DND-41 (cell line): ENCODE results near the gene TLR8.

Experiments
- ATAC-seq: fragments of 200-7000 bp; cut with Tn5 transposase; 3 replicates; pipeline ENCODE4 v1.9.1; 2021; ENCODE audit warnings: low read depth; ENCODE audit not compliant: insufficient read depth
- DNase-seq: peaks from one replicate; pipeline ENCODE4 v3.0.0-alpha.2; 2020
- H2AFZ ChIP-seq: 2 replicates; pipeline ENCODE4 v1.6.0; 2012; ENCODE audit warnings: low read depth, low read length
- H3K27ac ChIP-seq: 2 replicates; pipeline ENCODE4 v1.5.1; 2012; ENCODE audit warnings: low read length, inconsistent platforms
- H3K27me3 ChIP-seq: fragments of 200-600 bp; sonication (generic); 2 replicates; pipeline ENCODE4 v1.6.0; 2012; ENCODE audit warnings: low read length, mild to moderate bottlenecking, inconsistent platforms; ENCODE audit not compliant: insufficient read depth, poor library complexity
- H3K36me3 ChIP-seq: 2 replicates; pipeline ENCODE4 v1.5.1; 2012; ENCODE audit warnings: low read length, inconsistent platforms; ENCODE audit not compliant: insufficient read depth
- H3K4me1 ChIP-seq: 2 replicates; pipeline ENCODE4 v1.5.1; 2012; ENCODE audit warnings: mild to moderate bottlenecking, low read length; ENCODE audit not compliant: insufficient read depth
- H3K4me2 ChIP-seq: 2 replicates; pipeline ENCODE4 v1.6.0; 2012; ENCODE audit warnings: mild to moderate bottlenecking, moderate library complexity, low read length, inconsistent platforms; ENCODE audit not compliant: insufficient read depth
- H3K4me3 ChIP-seq, 2 experiments: fragments of 200-600 bp in 1 of 2; shearing (Covaris generic) in 1 of 2; 2 replicates each; pipeline ENCODE4 v1.5.1; 2012 to 2016; ENCODE audit warnings: inconsistent platforms in 2 of 2, low read length in 2 of 2, mild to moderate bottlenecking in 2 of 2, low read depth in 1 of 2, moderate library complexity in 1 of 2
- H3K79me2 ChIP-seq: 2 replicates; pipeline ENCODE4 v1.6.0; 2012; ENCODE audit warnings: low read length, inconsistent platforms; ENCODE audit not compliant: insufficient read depth
- H3K9ac ChIP-seq: 2 replicates; pipeline ENCODE4 v1.6.0; 2012; ENCODE audit warnings: low read depth, mild to moderate bottlenecking, inconsistent platforms, low read length, moderate library complexity
- H3K9me3 ChIP-seq: 2 replicates; pipeline ENCODE4 v1.5.1; 2012; ENCODE audit warnings: low read length, moderate library complexity, mild to moderate bottlenecking, inconsistent platforms; ENCODE audit not compliant: insufficient read depth, severe bottlenecking
- H4K20me1 ChIP-seq: 2 replicates; pipeline ENCODE4 v1.6.0; 2012; ENCODE audit warnings: low read length; ENCODE audit not compliant: insufficient read depth
- EZH2 ChIP-seq: IDR thresholded peaks from 3 replicates; pipeline ENCODE4 v1.6.1; 2012; ENCODE audit warnings: borderline replicate concordance, low read depth, mild to moderate bottlenecking, moderate library complexity, low read length, inconsistent platforms; ENCODE audit not compliant: severe bottlenecking
- TF ChIP-seq, protein P1 (sequence below): IDR thresholded peaks from 2 replicates; pipeline ENCODE4 v1.5.1; 2012; ENCODE audit warnings: borderline replicate concordance, low read length, moderate library complexity, mild to moderate bottlenecking; ENCODE audit not compliant: poor library complexity, severe bottlenecking; ENCODE audit errors: extremely low read depth

The TLR8 gene

DNA sequence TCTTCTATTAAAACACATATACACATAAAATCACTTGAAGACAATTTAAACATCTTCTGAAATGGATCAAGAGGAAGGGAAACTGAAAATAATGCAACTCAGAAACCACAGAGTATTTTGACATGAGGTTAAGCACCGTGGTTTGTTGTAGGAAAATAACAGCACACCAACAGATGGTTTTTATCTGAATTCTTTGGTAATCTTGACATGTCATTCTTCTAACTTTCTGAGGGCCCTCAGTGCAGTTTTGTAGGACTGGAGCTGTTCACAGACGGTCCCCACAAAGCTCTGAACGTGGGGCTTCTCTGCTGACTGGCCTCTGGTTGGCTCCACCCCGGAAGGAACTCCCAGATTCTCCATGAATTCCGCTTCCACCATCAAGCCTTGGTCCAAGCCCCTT is 16.0 kb upstream of the TLR8 start:
- peaks cover 3% of the 10 kb centered on the region for H3K27me3 ChIP-seq
- DNase-seq: peak; percentile 29

DNA sequence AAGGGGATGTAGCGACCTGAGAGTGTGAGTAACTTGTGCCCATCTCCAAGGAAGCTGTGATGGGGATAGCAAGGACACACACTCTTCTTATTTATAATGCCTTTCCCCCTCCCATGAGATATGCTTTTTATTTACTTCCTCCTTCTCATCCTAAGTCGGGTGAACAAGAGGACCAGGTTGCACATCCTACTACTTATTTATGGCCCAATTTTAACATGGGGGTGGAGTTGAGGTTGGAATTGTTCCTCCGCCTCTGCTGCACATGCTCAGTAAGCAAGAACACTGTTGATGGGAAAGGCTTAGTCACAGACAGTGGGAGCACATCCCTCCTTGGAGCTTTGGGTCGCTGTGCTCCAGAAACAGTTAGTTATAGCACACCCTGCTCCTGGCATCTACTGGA is 15.2 kb upstream of the TLR8 start:
- no peaks in the 10 kb centered on the region for H3K9me3 ChIP-seq
- DNase-seq (peak; percentile 17), ATAC-seq (no peak)
- no peak overlapping the region for H3K4me2 ChIP-seq
- TF ChIP-seq, protein P1, sequence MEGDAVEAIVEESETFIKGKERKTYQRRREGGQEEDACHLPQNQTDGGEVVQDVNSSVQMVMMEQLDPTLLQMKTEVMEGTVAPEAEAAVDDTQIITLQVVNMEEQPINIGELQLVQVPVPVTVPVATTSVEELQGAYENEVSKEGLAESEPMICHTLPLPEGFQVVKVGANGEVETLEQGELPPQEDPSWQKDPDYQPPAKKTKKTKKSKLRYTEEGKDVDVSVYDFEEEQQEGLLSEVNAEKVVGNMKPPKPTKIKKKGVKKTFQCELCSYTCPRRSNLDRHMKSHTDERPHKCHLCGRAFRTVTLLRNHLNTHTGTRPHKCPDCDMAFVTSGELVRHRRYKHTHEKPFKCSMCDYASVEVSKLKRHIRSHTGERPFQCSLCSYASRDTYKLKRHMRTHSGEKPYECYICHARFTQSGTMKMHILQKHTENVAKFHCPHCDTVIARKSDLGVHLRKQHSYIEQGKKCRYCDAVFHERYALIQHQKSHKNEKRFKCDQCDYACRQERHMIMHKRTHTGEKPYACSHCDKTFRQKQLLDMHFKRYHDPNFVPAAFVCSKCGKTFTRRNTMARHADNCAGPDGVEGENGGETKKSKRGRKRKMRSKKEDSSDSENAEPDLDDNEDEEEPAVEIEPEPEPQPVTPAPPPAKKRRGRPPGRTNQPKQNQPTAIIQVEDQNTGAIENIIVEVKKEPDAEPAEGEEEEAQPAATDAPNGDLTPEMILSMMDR: no peak
- no peak for TF ChIP-seq EZH2
- H4K20me1 ChIP-seq: no peaks in the 10 kb centered on the region
- peaks cover 3% of the 10 kb centered on the region for H3K27me3 ChIP-seq
- H3K4me1 ChIP-seq: peaks cover 20% of the 10 kb centered on the region
- H3K36me3 ChIP-seq: no peaks in the 10 kb centered on the region
- H3K4me3 ChIP-seq: no peak overlapping the region
- no peak overlapping the region for H3K9ac ChIP-seq
- H3K79me2 ChIP-seq: no peaks in the 10 kb centered on the region
- H2AFZ ChIP-seq: no peak overlapping the region; the same call in 1 of the 2 replicates
- H3K27ac ChIP-seq: peak overlapping the region; percentile 26; the same call in 1 of the 2 replicates

More for the DNA sequence above, 16.0 kb upstream of the TLR8 start:
- no peak overlapping the region for H3K4me2 ChIP-seq
- peaks cover 20% of the 10 kb centered on the region for H3K4me1 ChIP-seq
- no peak overlapping the region for H3K4me3 ChIP-seq
- peak; percentile 68 for ATAC-seq
- 0 out of 2 replicates have a peak overlapping the region, but pooled peaks have one; percentile 20 for H3K27ac ChIP-seq
- no peaks in the 10 kb centered on the region for H4K20me1 ChIP-seq
- no peak overlapping the region for H2AFZ ChIP-seq
- TF ChIP-seq, protein P1: no peak
- no peak for TF ChIP-seq EZH2
- no peaks in the 10 kb centered on the region for H3K36me3 ChIP-seq
- H3K9me3 ChIP-seq: no peaks in the 10 kb centered on the region
- H3K79me2 ChIP-seq: no peaks in the 10 kb centered on the region
- no peak overlapping the region for H3K9ac ChIP-seq

DNA sequence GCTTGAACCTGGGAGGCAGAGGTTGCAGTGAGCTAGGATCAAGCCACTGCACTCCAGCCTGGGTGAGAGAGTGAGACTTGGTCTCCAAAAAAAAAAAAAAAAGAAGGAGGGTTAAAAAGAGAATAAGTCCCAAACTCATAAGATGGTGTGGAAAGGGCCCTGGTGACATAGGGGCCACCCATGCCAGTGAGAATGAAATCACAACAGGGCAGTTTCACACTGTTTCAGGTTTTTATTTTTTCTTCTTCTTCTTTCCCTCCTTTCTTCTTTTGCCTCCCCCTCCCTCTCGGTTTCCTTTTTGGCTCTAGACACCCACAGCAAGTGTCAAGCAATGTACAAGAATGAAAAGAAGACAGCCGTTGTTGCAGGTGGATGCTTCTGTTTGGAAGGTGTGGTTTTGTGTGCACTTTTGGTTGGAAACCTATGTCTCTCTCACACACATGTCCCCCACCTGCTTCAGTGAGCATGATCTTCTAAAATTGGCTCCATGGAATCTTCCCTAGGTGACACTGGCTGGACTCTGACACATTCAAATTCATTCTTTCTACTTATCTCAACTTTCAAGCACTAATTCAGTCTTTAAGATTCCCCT is 14.4 kb upstream of the TLR8 start:
- DNase-seq (peak; percentile 60), ATAC-seq (peak; percentile 68)
- no peaks in the 10 kb centered on the region for H3K79me2 ChIP-seq
- no peak overlapping the region for H3K9ac ChIP-seq
- no peak for TF ChIP-seq EZH2
- TF ChIP-seq, protein P1: no peak
- H3K36me3 ChIP-seq: no peaks in the 10 kb centered on the region
- no peaks in the 10 kb centered on the region for H3K9me3 ChIP-seq
- H2AFZ ChIP-seq: no peak overlapping the region
- no peak overlapping the region for H3K4me2 ChIP-seq
- H3K4me3 ChIP-seq: no peak overlapping the region
- H3K27ac ChIP-seq: no peak overlapping the region
- peaks cover 3% of the 10 kb centered on the region for H3K27me3 ChIP-seq
- peaks cover 20% of the 10 kb centered on the region for H3K4me1 ChIP-seq
- no peaks in the 10 kb centered on the region for H4K20me1 ChIP-seq
